ENCODE results near the gene PPEF1.

GRCh38 chrX:18799911-18800310 is 92.5 kb downstream of the PPEF1 start:
- TF ChIP-seq CTCF (IDR thresholded peaks at IDR 0.05; ENCODE audit: insufficient read depth, low read depth, low read length) (no peak), EZH2 (IDR thresholded peaks at IDR 0.05; ENCODE audit: insufficient read depth, low read length) (no peak)
